ENCODE data around the gene HOXD8. TPM values are rescaled to one million over a fixed set of nuclear protein-coding genes. Genes with fewer than 3 reads are reported as not detected.

HOXD8 gene
- total RNA-seq, result not detected in 2 replicates

DNA sequence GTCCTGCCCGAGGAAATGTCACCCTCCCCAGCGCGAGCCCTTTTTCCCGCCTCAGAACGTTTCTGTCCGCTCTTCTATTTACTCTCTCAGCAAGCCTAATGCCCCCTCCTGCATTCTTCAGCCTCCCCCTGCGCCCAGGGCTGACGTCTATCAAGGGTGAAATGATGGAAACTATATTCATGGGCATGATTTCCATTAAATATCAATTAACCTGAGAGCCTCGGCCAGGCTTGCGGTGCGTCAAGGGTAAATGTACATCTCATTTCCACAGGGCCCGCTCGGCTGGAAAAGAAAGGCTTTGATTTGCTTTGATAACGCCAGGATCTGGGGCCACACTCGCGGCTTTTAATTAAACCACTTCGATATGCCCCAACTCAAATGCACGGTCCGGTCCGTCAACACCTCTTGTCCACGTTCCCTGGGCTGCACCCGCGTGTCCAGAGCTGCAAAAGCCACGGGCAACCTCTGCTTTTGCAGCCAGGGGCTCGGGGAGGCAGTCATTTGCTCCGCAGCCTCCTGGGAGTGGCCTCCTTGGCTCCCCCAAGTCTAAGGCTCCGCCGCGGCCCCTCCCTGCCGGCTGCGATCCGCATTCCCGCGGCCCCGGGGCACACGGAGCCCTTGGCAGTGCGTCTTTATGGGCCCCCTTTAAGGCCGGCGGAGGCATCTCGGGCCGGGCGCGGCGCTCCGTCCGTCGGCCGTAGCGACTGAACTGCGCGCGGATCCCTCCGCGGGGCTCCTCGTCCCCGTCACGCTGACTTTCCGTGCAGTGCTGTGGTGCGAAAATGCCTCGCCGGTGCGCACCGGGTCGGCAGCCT, at the start of gene HOXD8:
Gene HOXD8 (plus strand): TSS at position 724 of the 815 bp plus-strand sequence. CDS start 662 bp downstream, outside the sequence.

DNA sequence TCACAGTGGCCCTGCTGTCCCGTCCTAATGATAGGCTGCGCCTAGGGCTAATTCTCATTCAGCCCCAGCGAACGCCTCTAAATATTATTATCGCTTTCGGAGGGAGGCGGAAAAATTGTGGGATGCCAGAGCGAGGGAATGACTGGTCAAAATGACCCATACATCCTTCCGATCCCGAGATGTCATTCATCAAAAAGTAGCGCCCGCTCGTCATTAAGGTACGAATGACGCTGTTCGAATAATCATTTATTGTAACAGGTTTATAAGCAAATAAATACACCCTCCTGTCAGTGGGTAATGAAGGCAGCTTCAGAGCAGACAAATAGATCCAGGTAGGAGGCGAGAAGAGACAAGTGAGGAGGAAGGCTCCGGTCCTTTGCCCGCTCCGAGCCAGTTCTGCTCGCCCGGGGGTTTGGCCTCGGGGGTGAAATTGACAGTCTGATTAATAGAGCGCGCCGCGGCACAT, 45.7 kb upstream of the HOXD8 start, which contains the start of gene EVX2:
Gene EVX2 (minus strand): TSS at position 167 of the 466 bp plus-strand sequence. CDS start 186 bp downstream, outside the sequence.

DNA sequence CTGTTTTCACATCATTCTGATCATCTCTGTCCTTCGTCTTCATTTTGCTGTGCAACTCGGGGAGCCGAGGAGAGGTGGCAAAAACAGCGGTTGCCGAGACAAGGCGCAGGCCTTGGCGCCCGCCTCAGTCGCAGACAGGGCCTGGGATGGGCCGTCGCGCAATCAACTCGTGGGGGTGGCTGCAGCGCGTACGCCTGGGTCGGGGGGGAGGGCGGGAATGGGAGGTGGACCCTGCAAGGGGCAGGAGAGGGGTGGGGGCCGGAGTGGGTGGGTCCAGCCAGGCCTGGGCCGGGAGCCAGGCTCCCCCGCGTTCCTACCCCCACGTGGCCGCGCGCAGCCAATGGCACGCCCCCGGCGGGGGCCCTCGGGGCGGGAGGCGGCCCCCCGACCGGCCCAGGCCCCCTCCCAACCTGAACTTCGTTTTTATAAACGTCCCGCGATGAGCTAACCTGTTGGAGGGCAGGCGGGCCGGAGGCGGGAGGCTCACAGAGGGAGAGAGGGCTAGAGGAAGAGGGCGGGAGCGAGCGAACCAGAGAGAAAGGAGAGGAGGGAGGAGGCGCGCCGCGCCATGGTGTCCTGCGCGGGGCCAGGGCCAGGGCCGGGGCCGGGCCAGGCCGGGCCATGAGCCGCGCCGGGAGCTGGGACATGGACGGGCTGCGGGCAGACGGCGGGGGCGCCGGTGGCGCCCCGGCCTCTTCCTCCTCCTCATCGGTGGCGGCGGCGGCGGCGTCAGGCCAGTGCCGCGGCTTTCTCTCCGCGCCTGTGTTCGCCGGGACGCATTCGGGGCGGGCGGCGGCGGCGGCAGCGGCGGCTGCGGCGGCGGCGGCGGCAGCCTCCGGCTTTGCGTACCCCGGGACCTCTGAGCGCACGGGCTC, 37.0 kb upstream of the HOXD8 start, which contains the start of gene HOXD13:
Gene HOXD13 (plus strand): TSS at position 452 of the 875 bp plus-strand sequence. CDS start 170 bp downstream, at position 622.

GRCh38 chr2:176099728-176100546, 29.6 kb upstream of the HOXD8 start, which contains the start of gene HOXD12:
Gene HOXD12, plus strand, starts transcription at chr2:176099795. Its CDS starts 7 bp downstream, at chr2:176099802.

GRCh38 chr2:176106581-176107539, 22.6 kb upstream of the HOXD8 start, which contains the start of gene HOXD11:
Gene HOXD11, plus strand, starts transcription at chr2:176107280. Its CDS starts 76 bp downstream, at chr2:176107356.

GRCh38 chr2:176115883-176116813, 13.4 kb upstream of the HOXD8 start, which contains the start of gene HOXD10:
Gene HOXD10, plus strand, starts transcription at chr2:176116778. Its CDS starts 56 bp downstream, at chr2:176116834.

DNA sequence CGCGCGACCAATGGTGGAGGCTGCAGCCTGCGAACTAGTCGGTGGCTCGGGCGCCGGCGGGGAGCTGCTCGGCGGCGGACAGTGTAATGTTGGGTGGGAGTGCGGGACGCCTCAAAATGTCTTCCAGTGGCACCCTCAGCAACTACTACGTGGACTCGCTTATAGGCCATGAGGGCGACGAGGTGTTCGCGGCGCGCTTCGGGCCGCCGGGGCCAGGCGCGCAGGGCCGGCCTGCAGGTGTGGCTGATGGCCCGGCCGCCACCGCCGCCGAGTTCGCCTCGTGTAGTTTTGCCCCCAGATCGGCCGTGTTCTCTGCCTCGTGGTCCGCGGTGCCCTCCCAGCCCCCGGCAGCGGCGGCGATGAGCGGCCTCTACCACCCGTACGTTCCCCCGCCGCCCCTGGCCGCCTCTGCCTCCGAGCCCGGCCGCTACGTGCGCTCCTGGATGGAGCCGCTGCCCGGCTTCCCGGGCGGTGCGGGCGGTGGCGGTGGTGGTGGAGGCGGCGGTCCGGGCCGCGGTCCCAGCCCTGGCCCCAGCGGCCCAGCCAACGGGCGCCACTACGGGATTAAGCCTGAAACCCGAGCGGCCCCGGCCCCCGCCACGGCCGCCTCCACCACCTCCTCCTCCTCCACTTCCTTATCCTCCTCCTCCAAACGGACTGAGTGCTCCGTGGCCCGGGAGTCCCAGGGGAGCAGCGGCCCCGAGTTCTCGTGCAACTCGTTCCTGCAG, 6.7 kb upstream of the HOXD8 start, which contains the start of gene HOXD9:
Gene HOXD9 (plus strand): TSS at position 37 of the 728 bp plus-strand sequence. CDS start 50 bp downstream, at position 87.

GRCh38 chr2:176151442-176152287, 22.2 kb downstream of the HOXD8 start, which contains the start of gene HOXD4:
Gene HOXD4, plus strand, starts transcription at chr2:176151550. Its CDS starts 84 bp downstream, at chr2:176151634.

DNA sequence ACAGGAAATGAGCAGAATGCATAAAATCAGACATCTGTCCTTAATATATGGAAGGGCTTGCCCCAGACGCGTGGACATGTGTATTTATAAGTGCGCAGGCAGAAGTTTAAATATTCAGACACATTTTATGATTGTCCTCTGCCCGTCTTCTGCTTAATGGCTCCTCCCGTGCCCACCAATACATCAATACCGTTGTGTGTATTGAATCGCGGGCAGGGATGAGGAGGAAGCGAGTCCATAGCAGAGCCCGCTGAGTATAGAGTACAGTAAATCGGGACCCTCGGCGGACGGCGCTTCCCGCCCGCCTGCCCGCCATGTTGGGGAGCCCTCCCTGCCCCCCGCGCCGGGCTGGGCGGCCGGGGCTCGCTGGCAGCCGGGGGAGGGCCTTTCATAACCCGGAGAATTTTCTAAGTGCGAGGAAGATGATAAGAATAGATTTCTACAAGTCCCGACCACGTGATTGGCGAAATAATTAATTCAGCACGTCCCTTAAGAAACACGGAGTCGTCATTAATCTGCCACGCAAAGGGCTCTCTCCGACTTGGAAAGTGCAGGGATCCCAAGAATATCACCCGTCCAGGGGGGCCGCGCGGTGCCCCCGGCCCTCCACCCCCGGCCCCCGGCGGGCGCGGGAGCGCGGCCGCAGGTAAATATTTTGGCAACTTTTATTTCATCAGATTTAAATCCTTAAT, 27.4 kb downstream of the HOXD8 start, which contains the start of gene HOXD3:
Gene HOXD3 (plus strand): TSS at position 501 of the 692 bp plus-strand sequence. CDS start 11,808 bp downstream, outside the sequence.

Other genes starting within 250 kb of the HOXD8 start
- 18.9 and 19.5 TPM in 2 replicates for gene LNPK, start 127.4 kb upstream of the HOXD8 start, total RNA-seq
- gene EVX2, start 45.7 kb upstream of the HOXD8 start, total RNA-seq, result not detected in 2 replicates
- not detected in 2 replicates for gene HOXD13, start 37.0 kb upstream of the HOXD8 start, total RNA-seq
- gene HOXD12, start 29.9 kb upstream of the HOXD8 start, total RNA-seq, result not detected in 2 replicates
- gene HOXD11, start 22.4 kb upstream of the HOXD8 start, total RNA-seq, result not detected in 2 replicates
- not detected in 2 replicates for gene HOXD10, start 12.9 kb upstream of the HOXD8 start, total RNA-seq
- gene HOXD9, start 7.0 kb upstream of the HOXD8 start, total RNA-seq, result not detected in 2 replicates
- gene HOXD4, start 21.8 kb downstream of the HOXD8 start, total RNA-seq, result not detected in 2 replicates
- gene HOXD3, start 27.6 kb downstream of the HOXD8 start, total RNA-seq, result not detected in 2 replicates
- gene HOXD1, start 59.0 kb downstream of the HOXD8 start, total RNA-seq, result not detected in 2 replicates
- gene MTX2, start 139.7 kb downstream of the HOXD8 start, total RNA-seq, result 47.7 and 49.8 TPM in 2 replicates

Data from airway epithelial cell (primary cell).